Kidney glomerular epithelial cell (primary cell): ENCODE results near the gene MS4A6E.

ENCODE experiments used
- DNase-seq: peaks from one replicate; lab custom pipeline; 2025; lab: John Stamatoyannopoulos, UW

The MS4A6E gene

DNA sequence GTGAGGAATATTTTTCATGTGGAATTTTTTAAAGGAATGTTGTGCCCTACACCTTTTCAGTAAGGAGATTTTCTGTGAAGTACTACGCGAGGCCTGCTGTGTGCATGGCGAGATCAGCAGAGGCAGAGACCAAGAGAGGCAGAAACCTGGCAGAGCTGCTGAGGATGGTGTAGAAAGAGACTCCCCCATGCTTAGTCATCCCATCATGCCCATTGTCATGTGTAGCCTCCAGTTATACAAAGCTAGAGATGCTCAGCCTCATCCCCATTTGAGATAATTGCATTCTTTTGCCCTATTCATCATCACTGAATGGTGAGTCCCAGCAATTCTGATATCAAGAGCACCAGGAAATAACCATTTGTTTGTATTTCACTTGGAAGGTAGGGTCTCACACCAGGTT lies 48.3 kb downstream of the MS4A6E start:
- no peak for DNase-seq

DNA sequence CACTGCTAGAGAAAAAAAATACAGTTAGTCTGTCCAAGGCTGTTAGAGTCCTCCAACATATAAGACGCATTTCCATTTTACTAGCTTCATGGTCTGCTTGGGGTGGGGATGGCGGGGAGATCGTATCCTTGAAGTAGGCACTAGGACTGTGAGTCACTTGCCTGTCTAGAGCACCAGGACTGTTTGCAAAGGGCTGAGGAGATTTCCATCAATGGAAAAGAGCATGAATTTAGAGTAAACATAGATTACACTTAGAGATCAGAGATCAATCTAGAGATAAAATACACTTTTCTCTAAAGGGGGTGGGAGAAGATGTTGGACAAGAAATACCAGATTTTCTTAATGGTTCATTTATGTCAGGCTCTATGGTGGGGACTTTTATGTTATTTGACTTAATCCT lies 49.5 kb downstream of the MS4A6E start:
- no peak for DNase-seq

DNA sequence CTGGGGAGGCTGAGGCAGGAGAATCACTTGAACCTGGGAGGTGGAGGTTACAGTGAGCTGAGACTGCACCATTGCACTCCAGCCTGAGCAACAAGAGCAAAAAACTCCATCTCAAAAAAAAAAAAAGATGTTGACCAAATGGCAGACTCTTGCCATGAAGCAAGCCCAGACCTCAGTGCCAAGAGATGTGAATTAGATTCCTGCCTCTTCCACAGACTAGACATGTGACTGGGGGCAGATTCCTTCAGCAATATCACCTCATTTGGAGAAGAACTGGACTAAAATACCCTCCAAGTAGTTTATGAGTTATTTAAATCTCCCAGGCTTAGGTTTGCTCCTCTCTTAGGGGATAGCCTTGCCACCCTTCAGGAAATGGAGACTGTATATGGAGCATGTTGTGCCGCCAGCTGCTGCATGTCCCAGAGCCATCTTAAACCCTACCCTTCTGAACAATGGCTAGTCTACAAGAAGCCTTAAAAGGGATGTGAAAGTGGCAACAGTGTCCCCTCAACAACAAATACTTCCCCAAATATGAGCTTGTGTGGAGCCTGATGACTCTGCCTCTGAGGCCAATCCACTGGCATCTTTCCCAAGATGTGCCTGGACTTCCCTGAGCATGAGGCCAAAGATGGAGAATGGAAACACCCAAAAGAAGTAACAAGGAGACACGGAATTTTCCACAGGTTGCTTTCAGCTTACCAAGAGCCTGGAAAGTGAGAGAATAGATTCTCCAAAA lies 50.5 kb downstream of the MS4A6E start:
- no peak for DNase-seq

DNA sequence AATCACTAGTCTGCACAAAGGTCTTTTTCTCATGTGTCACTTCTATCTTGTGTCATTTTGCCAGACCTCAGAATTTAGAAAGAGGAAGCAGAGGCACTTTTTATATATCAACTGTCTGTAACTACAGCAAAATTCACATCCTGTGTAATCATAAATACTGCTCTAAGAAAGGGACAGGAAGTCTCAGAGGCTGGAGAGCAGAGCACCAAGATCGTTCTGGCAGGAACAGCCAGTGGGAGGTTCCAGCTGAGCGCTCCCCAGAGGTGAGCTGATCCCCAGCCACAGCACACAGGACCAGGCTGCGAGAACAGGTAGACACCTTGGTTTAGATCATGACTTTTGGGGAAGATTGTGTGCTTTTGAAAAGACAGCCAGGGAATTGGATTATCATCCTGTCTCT lies 51.3 kb downstream of the MS4A6E start, which contains the start of gene MS4A7:
MS4A7 (plus strand) TSS at position 179 of the 400 bp plus-strand sequence. CDS start 4,610 bp downstream, outside the sequence.
- DNase-seq, result no peak

GRCh38 chr11:60389279-60389910 lies 62.3 kb downstream of the MS4A6E start:
- DNase-seq, result no peak

DNA sequence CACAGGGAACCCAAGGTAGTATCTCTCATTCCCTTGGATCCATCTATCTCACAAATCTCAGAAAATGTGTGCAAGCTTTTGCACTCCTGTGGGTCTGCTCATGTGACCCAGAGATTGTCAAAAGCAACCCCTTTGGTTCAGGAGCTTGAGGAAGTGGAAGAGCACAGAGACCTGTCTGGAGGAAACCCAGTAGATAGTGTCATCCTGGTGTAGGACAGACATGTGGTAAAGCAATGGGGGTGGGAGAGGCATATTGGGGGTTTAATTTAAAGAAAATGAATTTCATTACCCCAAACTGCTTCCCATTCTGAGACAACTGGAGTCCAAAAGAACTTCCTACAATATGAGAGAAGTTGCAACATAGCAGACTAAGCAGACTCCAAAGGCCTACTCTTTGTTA lies 63.4 kb downstream of the MS4A6E start:
- no peak for DNase-seq
